ENCODE results near the gene ZNF775.

ZNF775 gene

GRCh38 chr7:150405584-150406311 is 26.6 kb downstream of the ZNF775 start:
- Histone ChIP-seq H3K27me3 (replicated peaks; ENCODE audit: control insufficient read depth, insufficient read depth, low read length) (no peaks in the 10 kb centered on the region), H3K4me3 (replicated peaks; ENCODE audit: low read depth, low read length) (peak overlapping the region; percentile 74), H3K36me3 (ENCODE audit: control insufficient read depth, insufficient read depth, low read length) (peaks cover 2% of the 10 kb centered on the region)
- no peak for TF ChIP-seq CTCF (IDR thresholded peaks at IDR 0.05; ENCODE audit: insufficient read depth, low read length, poor library complexity, severe bottlenecking)
- peak; percentile 73 for DNase-seq (ENCODE audit: extremely low read depth, insufficient read length)

DNA sequence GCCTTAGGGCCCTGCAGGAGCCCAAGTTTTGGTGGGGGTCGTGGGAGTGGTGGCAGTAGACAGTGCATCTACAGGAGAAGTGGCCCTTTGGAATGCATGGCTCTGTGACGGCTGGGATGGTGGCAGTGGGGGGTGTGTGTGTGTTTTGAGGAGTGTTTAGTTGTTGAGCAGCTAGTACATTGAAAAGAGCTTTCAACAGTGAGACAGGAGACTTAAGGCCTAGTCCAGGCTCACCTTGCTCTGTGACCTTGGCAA is 27.1 kb downstream of the ZNF775 start:
- Histone ChIP-seq H3K36me3 (ENCODE audit: control insufficient read depth, insufficient read depth, low read length) (peaks cover 2% of the 10 kb centered on the region), H3K27me3 (replicated peaks; ENCODE audit: control insufficient read depth, insufficient read depth, low read length) (no peaks in the 10 kb centered on the region), H3K4me3 (replicated peaks; ENCODE audit: low read depth, low read length) (peak overlapping the region; percentile 74)
- DNase-seq (ENCODE audit: extremely low read depth, insufficient read length): no peak
- TF ChIP-seq CTCF (IDR thresholded peaks at IDR 0.05; ENCODE audit: insufficient read depth, low read length, poor library complexity, severe bottlenecking): no peak

GRCh38 chr7:150406567-150407421 is 27.7 kb downstream of the ZNF775 start:
- DNase-seq (ENCODE audit: extremely low read depth, insufficient read length): peak; percentile 74
- TF ChIP-seq CTCF (IDR thresholded peaks at IDR 0.05; ENCODE audit: insufficient read depth, low read length, poor library complexity, severe bottlenecking): no peak
- Histone ChIP-seq H3K4me3 (replicated peaks; ENCODE audit: low read depth, low read length) (peak overlapping the region; percentile 74), H3K36me3 (ENCODE audit: control insufficient read depth, insufficient read depth, low read length) (peaks cover 2% of the 10 kb centered on the region), H3K27me3 (replicated peaks; ENCODE audit: control insufficient read depth, insufficient read depth, low read length) (no peaks in the 10 kb centered on the region)

GRCh38 chr7:150407588-150408392 is 28.7 kb downstream of the ZNF775 start:
- Histone ChIP-seq H3K27me3 (replicated peaks; ENCODE audit: control insufficient read depth, insufficient read depth, low read length) (no peaks in the 10 kb centered on the region), H3K36me3 (ENCODE audit: control insufficient read depth, insufficient read depth, low read length) (peaks cover 2% of the 10 kb centered on the region), H3K4me3 (replicated peaks; ENCODE audit: low read depth, low read length) (no peak overlapping the region)
- no peak for DNase-seq (ENCODE audit: extremely low read depth, insufficient read length)
- TF ChIP-seq CTCF (IDR thresholded peaks at IDR 0.05; ENCODE audit: insufficient read depth, low read length, poor library complexity, severe bottlenecking): no peak

DNA sequence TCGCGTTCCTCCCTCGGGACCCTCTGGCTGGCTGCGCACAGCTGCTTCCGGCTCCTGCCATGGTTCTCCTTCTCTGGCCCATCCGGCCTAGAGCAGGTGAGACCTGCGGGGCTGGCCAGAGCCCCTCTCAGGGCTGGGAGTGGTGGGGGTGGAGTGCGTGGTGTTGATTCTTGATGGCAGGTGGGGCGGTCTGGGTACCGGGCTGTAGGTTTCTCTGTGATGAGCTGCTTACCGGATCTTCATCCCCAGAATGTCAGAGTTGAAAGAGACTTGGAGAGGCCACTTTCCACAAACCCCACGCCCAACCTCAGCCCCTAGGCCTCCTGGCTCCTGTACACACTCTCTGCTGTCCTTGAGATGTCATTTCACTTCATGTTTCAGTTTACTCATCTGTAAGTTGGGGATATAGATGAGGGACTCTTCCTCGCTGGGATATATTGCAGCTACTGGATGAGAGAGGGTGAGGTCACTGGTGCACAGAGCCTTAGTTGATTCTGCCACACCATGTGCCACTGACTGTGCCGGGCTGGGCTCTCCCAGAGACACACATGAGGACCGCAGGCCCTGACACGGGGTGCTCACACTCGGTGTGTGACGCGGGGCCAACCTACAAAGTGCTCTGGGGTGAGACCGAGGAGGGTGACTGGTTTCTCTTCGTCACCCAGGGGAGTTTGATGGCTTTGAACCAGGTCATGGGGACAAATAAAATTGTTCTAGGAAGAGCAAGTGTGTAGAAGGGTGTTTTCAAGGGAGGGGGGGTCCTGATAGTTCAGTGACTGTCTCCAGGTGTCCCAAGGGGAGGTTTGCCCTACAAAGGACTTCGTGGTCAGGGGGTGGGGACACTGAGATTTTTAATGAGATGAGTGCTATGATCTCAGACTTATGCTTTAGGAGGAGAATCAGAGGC is 29.5 kb downstream of the ZNF775 start:
- H3K36me3 ChIP-seq (ENCODE audit: control insufficient read depth, insufficient read depth, low read length): peaks cover 2% of the 10 kb centered on the region
- H3K4me3 ChIP-seq (replicated peaks; ENCODE audit: low read depth, low read length): no peak overlapping the region
- TF ChIP-seq CTCF (IDR thresholded peaks at IDR 0.05; ENCODE audit: insufficient read depth, low read length, poor library complexity, severe bottlenecking): no peak
- DNase-seq (ENCODE audit: extremely low read depth, insufficient read length): peak; percentile 75
- no peaks in the 10 kb centered on the region for H3K27me3 ChIP-seq (replicated peaks; ENCODE audit: control insufficient read depth, insufficient read depth, low read length)

Measured in GM06990 (cell line).